Measurements from ENCODE around the gene MLLT3. TPM values are rescaled to one million over a fixed set of nuclear protein-coding genes. Genes with fewer than 3 reads are reported as not detected.

MLLT3 gene
- total and polyA plus RNA-seq, 2 of the 13 experiments (the other 11 are each of a cell fraction or from before 2014, with no cell fraction given): 12.3 to 12.6 TPM

GRCh38 chr9:20355022-20355421 is 267.3 kb downstream of the MLLT3 start:
- no peak for ATAC-seq
- intact Hi-C loops (cut with micrococcal nuclease; ENCODE audit: unreplicated experiment): loop anchor here (5.0 to 10.0 kb wide), 3 partner anchors 327 to 532 kb away; partner anchors contain the start of gene FOCAD
- H3K27me3 ChIP-seq (ENCODE audit: control insufficient read depth in 1 of 2, insufficient read depth in 2 of 2, low read length in 2 of 2): no peaks in the 10 kb centered on the region
- no peaks in the 10 kb centered on the region; the same call in 1 of the 2 replicates for H4K20me1 ChIP-seq (ENCODE audit: insufficient read depth, low read length)
- FAIRE-seq: no peak
- peaks cover 18% of the 10 kb centered on the region for H3K4me1 ChIP-seq (ENCODE audit: insufficient read depth, low read length)
- in situ Hi-C loops (cut with HindIII; ENCODE audit: extremely low pct_ligation_motif_present, low pct_unique_long_range_greater_than_20kb): loop anchor here (5.0 to 25.0 kb wide), 3 partner anchors 267 to 757 kb away; partner anchors contain the start of gene MLLT3
- 53% methylated on average over 2 of the region's 2 CpGs for WGBS (ENCODE audit: low lambda C conversion rate)
- H2AFZ ChIP-seq (ENCODE audit: low read length): no peak overlapping the region
- no peak for DNase-seq (ENCODE audit: low spot score)
- ChIA-PET CTCF (ENCODE audit: low intra/inter-chr PET ratio, low total read pairs) (no interaction called here), POLR2A (no interaction called here)
- no peak overlapping the region for H3K4me3 ChIP-seq (replicated peaks in 1 of 3; ENCODE audit: insufficient read depth in 1 of 3, low read depth in 2 of 3, low read length in 3 of 3)
- H3K36me3 ChIP-seq (replicated peaks in 1 of 2; ENCODE audit: control insufficient read depth in 1 of 2, insufficient read depth in 2 of 2, low read length in 2 of 2): no peaks in the 10 kb centered on the region
- no peak overlapping the region for H3K9ac ChIP-seq (ENCODE audit: insufficient read depth, low read depth, low read length)
- H3K4me2 ChIP-seq (ENCODE audit: low read depth, low read length): no peak overlapping the region
- no peaks in the 10 kb centered on the region for H3K79me2 ChIP-seq (ENCODE audit: insufficient read depth, low read length)
- H3K27ac ChIP-seq (ENCODE audit: extremely low read length, insufficient read depth, low read length): no peak overlapping the region
- TF ChIP-seq MIER3 (CRISPR knock-in tag; IDR thresholded peaks at IDR 0.05; ENCODE audit: borderline replicate concordance) (no peak), ZNF563 (CRISPR knock-in tag; IDR thresholded peaks at IDR 0.05) (no peak), ZBTB37 (CRISPR knock-in tag; IDR thresholded peaks at IDR 0.05) (no peak), ATAD3A (CRISPR knock-in tag; IDR thresholded peaks at IDR 0.05) (no peak), IKZF5 (CRISPR knock-in tag; IDR thresholded peaks at IDR 0.05) (no peak), MTF2 (CRISPR knock-in tag; IDR thresholded peaks at IDR 0.05; ENCODE audit: borderline replicate concordance) (no peak), MAFF (IDR thresholded peaks at IDR 0.05; ENCODE audit: low read depth, low read length) (0 out of 2 replicates have a peak, but pooled peaks have one; percentile 3), RBM39 (IDR thresholded peaks at IDR 0.05; ENCODE audit: low read depth, low read length, poor library complexity, severe bottlenecking) (no peak), MAFK (conservative IDR thresholded peaks at IDR 0.05 in 1 of 2, IDR thresholded peaks at IDR 0.05 in 1 of 2; ENCODE audit: low read length in 2 of 2) (peak in 1 of 2 experiments; percentile 52; a peak in 2 of 4 replicates), ZBTB14 (CRISPR knock-in tag; IDR thresholded peaks at IDR 0.05) (no peak), THRA (CRISPR knock-in tag; IDR thresholded peaks at IDR 0.05; ENCODE audit: borderline replicate concordance) (no peak), SKI (IDR thresholded peaks at IDR 0.05; ENCODE audit: partially characterized antibody) (no peak)
- no peaks in the 10 kb centered on the region for H3K9me3 ChIP-seq (ENCODE audit: low read length)
- BruUV-seq (replicated peaks): no TSS peak

All from HepG2 (cell line).